GM23338 (cell line): ENCODE data around the gene AKR1D1. TPM values are rescaled to one million over a fixed set of nuclear protein-coding genes. Genes with fewer than 3 reads are reported as not detected.

Source experiments
- ATAC-seq: fragments of 200-7000 bp; cut with Tn5 transposase; 3 replicates; pipeline ENCODE4 v1.9.1; 2020
- DNase-seq: peaks from one replicate; pipeline ENCODE4 v3.0.0-alpha.2; 2015; ENCODE audit warnings: low spot score
- H2AFZ ChIP-seq: fragments of 200-600 bp; sonication (generic); 2 replicates; pipeline ENCODE4 v1.8.0; 2016; ENCODE audit warnings: antibody characterized with exemption, mild to moderate bottlenecking, moderate library complexity
- H3F3A ChIP-seq: fragments of 200-600 bp; sonication (generic); replicated peaks from 2 replicates; pipeline ENCODE4 v1.8.0; 2017; ENCODE audit warnings: antibody characterized with exemption, mixed run types, low read depth
- H3K27ac ChIP-seq: fragments of 200-600 bp; sonication (generic); 2 replicates; pipeline ENCODE4 v1.6.1; 2016; ENCODE audit warnings: low read depth
- H3K27me3 ChIP-seq: fragments of 200-600 bp; sonication (generic); 2 replicates; pipeline ENCODE4 v1.8.0; 2016; ENCODE audit warnings: mild to moderate bottlenecking, mixed run types, moderate library complexity; ENCODE audit not compliant: insufficient read depth
- H3K36me3 ChIP-seq: fragments of 200-600 bp; sonication (generic); 2 replicates; pipeline ENCODE4 v1.8.0; 2016; ENCODE audit warnings: mild to moderate bottlenecking; ENCODE audit not compliant: insufficient read depth
- H3K4me1 ChIP-seq: fragments of 200-600 bp; sonication (generic); 2 replicates; pipeline ENCODE4 v1.8.0; 2016; ENCODE audit warnings: mild to moderate bottlenecking, moderate library complexity; ENCODE audit not compliant: insufficient read depth
- H3K4me2 ChIP-seq: fragments of 200-600 bp; sonication (generic); 2 replicates; pipeline ENCODE4 v1.7.1; 2017; ENCODE audit warnings: mixed run types
- H3K4me3 ChIP-seq: fragments of 200-600 bp; sonication (generic); 2 replicates; pipeline ENCODE4 v1.6.1; 2016; ENCODE audit warnings: mixed run types
- H3K79me2 ChIP-seq: fragments of 200-600 bp; sonication (generic); replicated peaks from 2 replicates; pipeline ENCODE4 v1.8.0; 2017; ENCODE audit warnings: mild to moderate bottlenecking; ENCODE audit not compliant: insufficient read depth
- H3K9me2 ChIP-seq: fragments of 200-600 bp; sonication (generic); 2 replicates; pipeline ENCODE4 v1.8.0; 2017; ENCODE audit not compliant: insufficient read depth
- H4K20me1 ChIP-seq: fragments of 200-600 bp; sonication (generic); replicated peaks from 2 replicates; pipeline ENCODE4 v1.8.0; 2017; ENCODE audit warnings: mild to moderate bottlenecking; ENCODE audit not compliant: insufficient read depth
- H3K27ac Mint-ChIP-seq: 2 replicates; pipeline ENCODE4 v1.8.0; 2020; ENCODE audit warnings: inconsistent platforms, mild to moderate bottlenecking, moderate library complexity, mixed read lengths
- H3K27me3 Mint-ChIP-seq: 3 replicates; pipeline ENCODE4 v1.8.0; 2022; ENCODE audit warnings: low read depth, mild to moderate bottlenecking, moderate library complexity, mixed read lengths, inconsistent platforms; ENCODE audit not compliant: insufficient read depth, poor library complexity
- H3K36me3 Mint-ChIP-seq: 3 replicates; pipeline ENCODE4 v1.8.0; 2021; ENCODE audit warnings: low read depth, mild to moderate bottlenecking, inconsistent platforms, moderate library complexity, mixed read lengths
- H3K4me1 Mint-ChIP-seq: 3 replicates; pipeline ENCODE4 v1.8.0; 2020; ENCODE audit warnings: mild to moderate bottlenecking, inconsistent platforms, mixed read lengths
- H3K4me3 Mint-ChIP-seq: 3 replicates; pipeline ENCODE4 v1.8.0; 2021; ENCODE audit warnings: moderate library complexity, mild to moderate bottlenecking, inconsistent platforms, mixed read lengths
- H3K9me3 Mint-ChIP-seq: 3 replicates; pipeline ENCODE4 v1.8.0; 2020; ENCODE audit warnings: moderate library complexity, mild to moderate bottlenecking, inconsistent platforms, mixed read lengths
- CREB1 ChIP-seq: fragments of 250-450 bp; sonication (Bioruptor Pico); IDR thresholded peaks from 2 replicates; pipeline ENCODE4 v1.5.0; 2020; ENCODE audit warnings: low read depth, mild to moderate bottlenecking, moderate library complexity
- CTCF ChIP-seq, 2 experiments: fragments of 200-600 bp in 1 of 2; sonication (generic) in 1 of 2; conservative IDR thresholded peaks; 2 replicates each; pipeline versions ENCODE4 v1.5.1 to v1.6.1; 2016 to 2017; ENCODE audit warnings: antibody characterized with exemption in 2 of 2, low read depth in 2 of 2, mild to moderate bottlenecking in 2 of 2, moderate library complexity in 1 of 2
- EZH2 ChIP-seq: fragments of 200-600 bp; sonication (generic); IDR thresholded peaks from one replicate; pipeline ENCODE4 v1.8.0; 2017; ENCODE audit warnings: antibody characterized with exemption, mild to moderate bottlenecking, low read depth; ENCODE audit not compliant: unreplicated experiment
- EZH2phosphoT487 ChIP-seq: fragments of 200-600 bp; sonication (generic); IDR thresholded peaks from one replicate; pipeline ENCODE4 v1.8.1; 2018; ENCODE audit warnings: antibody characterized with exemption; ENCODE audit not compliant: unreplicated experiment
- JUNB ChIP-seq: IDR thresholded peaks from one replicate; pipeline ENCODE4 v1.6.1; 2016; ENCODE audit warnings: antibody characterized with exemption; ENCODE audit not compliant: unreplicated experiment
- NANOG ChIP-seq: IDR thresholded peaks from 2 replicates; pipeline ENCODE4 v1.6.1; 2016; ENCODE audit warnings: antibody characterized with exemption, borderline replicate concordance
- POLR2AphosphoS5 ChIP-seq: IDR thresholded peaks from 2 replicates; pipeline ENCODE4 v1.6.1; 2016; ENCODE audit warnings: antibody characterized with exemption, low read depth
- REST ChIP-seq: IDR thresholded peaks from one replicate; pipeline ENCODE4 v1.6.1; 2018; ENCODE audit warnings: antibody characterized with exemption; ENCODE audit not compliant: unreplicated experiment
- STAT1 ChIP-seq: IDR thresholded peaks from one replicate; pipeline ENCODE4 v1.6.1; 2016; ENCODE audit warnings: antibody characterized with exemption; ENCODE audit not compliant: unreplicated experiment
- ZNF114 ChIP-seq: fragments of 250-450 bp; sonication (Bioruptor Pico); IDR thresholded peaks from 2 replicates; pipeline ENCODE4 v1.5.0; 2020; ENCODE audit warnings: mild to moderate bottlenecking, moderate library complexity
- ZNF331 ChIP-seq: fragments of 250-450 bp; sonication (Bioruptor Pico); IDR thresholded peaks from 2 replicates; pipeline ENCODE4 v1.5.0; 2020; ENCODE audit warnings: low read depth, mild to moderate bottlenecking, moderate library complexity
- ZNF462 ChIP-seq: fragments of 250-450 bp; sonication (Bioruptor Pico); IDR thresholded peaks from 2 replicates; pipeline ENCODE4 v1.5.0; 2020; ENCODE audit warnings: mild to moderate bottlenecking, moderate library complexity
- polyA plus RNA-seq: library from polyadenylated mRNA; unstranded; fragments of >200 nt; fragmentation: Nextera tagmentation; extraction: Ambion mirVana; gene quantifications from 2 replicates; pipeline ENCODE4 v1.2.1, GENCODE V29; 2016
- total RNA-seq: library from RNA; depleted of rRNA; stranded (reverse); fragments of >200 nt; shearing (Covaris generic); gene quantifications from 2 replicates; pipeline ENCODE4 v1.2.3, GENCODE V29; 2014

The AKR1D1 gene
- total and polyA plus RNA-seq, 2 experiments from 2014 or later = 0.14 TPM; not detected in 1

GRCh38 chr7:138126928-138127327, 50.7 kb downstream of the AKR1D1 start:
- no peak overlapping the region for H3K4me2 ChIP-seq
- peaks cover 16% of the 10 kb centered on the region; the same call in 2 of the 3 replicates for H3K4me1 Mint-ChIP-seq
- no peak overlapping the region for H3K4me3 Mint-ChIP-seq
- no peaks in the 10 kb centered on the region for H3K27me3 ChIP-seq
- H3K27ac ChIP-seq = no peak overlapping the region
- no peak overlapping the region for H2AFZ ChIP-seq
- peaks cover 12% of the 10 kb centered on the region; the same call in 1 of the 2 replicates for H3K4me1 ChIP-seq
- ATAC-seq = no peak
- H3F3A ChIP-seq = no peaks in the 10 kb centered on the region
- H3K4me3 ChIP-seq = no peak overlapping the region
- DNase-seq = no peak
- no peak overlapping the region for H3K27ac Mint-ChIP-seq
- H3K79me2 ChIP-seq = no peaks in the 10 kb centered on the region
- peaks cover 25% of the 10 kb centered on the region for H3K9me3 Mint-ChIP-seq
- peaks cover 16% of the 10 kb centered on the region; the same call in 1 of the 2 replicates for H3K9me2 ChIP-seq
- H3K27me3 Mint-ChIP-seq = peaks cover 2% of the 10 kb centered on the region
- H3K36me3 Mint-ChIP-seq = peaks cover 26% of the 10 kb centered on the region
- H3K36me3 ChIP-seq = peaks cover 5% of the 10 kb centered on the region; the same call in 1 of the 2 replicates
- TF ChIP-seq CTCF (conservative IDR thresholded peaks at IDR 0.05; ENCODE audit: low read depth in 2 of 2) = no peak
- no peak for TF ChIP-seq NANOG
- no peak for TF ChIP-seq STAT1
- no peak for TF ChIP-seq EZH2
- TF ChIP-seq JUNB = no peak
- no peak for TF ChIP-seq ZNF462 (CRISPR knock-in tag)
- no peak for TF ChIP-seq REST
- no peak for TF ChIP-seq EZH2phosphoT487
- TF ChIP-seq ZNF114 = no peak
- TF ChIP-seq POLR2AphosphoS5 = no peak
- no peak for TF ChIP-seq CREB1 (CRISPR knock-in tag)
- TF ChIP-seq ZNF331 = no peak
- H4K20me1 ChIP-seq = no peaks in the 10 kb centered on the region
